Breast epithelium (tissue), 4 donors: ENCODE measurements around the gene RCBTB1. TPM values are rescaled to one million over a fixed set of nuclear protein-coding genes. Genes with fewer than 3 reads are reported as not detected.

Source experiments
- DNase-seq, 2 donors: peaks; one replicate each; pipeline ENCODE4 v3.0.0-alpha.2; 2019; ENCODE audit warnings: low spot score in 2 of 2
- H3K27ac ChIP-seq, 2 donors: fragments of 200-600 bp; sonication (generic) in 1 of 2; one replicate each; pipeline ENCODE4 v1.5.1; 2016 to 2019; ENCODE audit warnings: mild to moderate bottlenecking in 1 of 2
- H3K27me3 ChIP-seq, 2 donors: fragments of 200-600 bp; sonication (generic) in 1 of 2; one replicate each; pipeline versions ENCODE4 v1.5.1 to v1.6.0; 2017 to 2019; ENCODE audit warnings: control low read depth in 1 of 2, mild to moderate bottlenecking in 1 of 2
- H3K36me3 ChIP-seq: fragments of 200-600 bp; one replicate; pipeline ENCODE4 v1.5.1; 2019
- H3K4me1 ChIP-seq, 2 donors: fragments of 200-600 bp; sonication (generic); one replicate each; pipeline ENCODE4 v1.5.1; 2016 to 2019; ENCODE audit warnings: control low read depth in 1 of 2
- H3K4me3 ChIP-seq, 3 donors: fragments of 200-600 bp; sonication (generic); 1 replicate in 2 of 3; 2 replicates in 1 of 3; pipeline ENCODE4 v1.5.1; 2016 to 2019; ENCODE audit warnings: mild to moderate bottlenecking in 3 of 3, moderate library complexity in 2 of 3
- H3K9me3 ChIP-seq, 2 donors: fragments of 200-600 bp; sonication (generic) in 1 of 2; one replicate each; pipeline ENCODE4 v1.5.1; 2016 to 2019; ENCODE audit warnings: control low read depth in 1 of 2
- CTCF ChIP-seq, 3 donors: fragments of 450-650 bp; IDR thresholded peaks; one replicate each; pipeline ENCODE4 v1.5.1; 2016 to 2017; ENCODE audit warnings: antibody characterized with exemption in 3 of 3, mild to moderate bottlenecking in 3 of 3, moderate library complexity in 3 of 3
- POLR2A ChIP-seq: fragments of 450-650 bp; IDR thresholded peaks from one replicate; pipeline ENCODE4 v1.6.1; 2016; ENCODE audit warnings: antibody characterized with exemption, mild to moderate bottlenecking, moderate library complexity
- POLR2AphosphoS5 ChIP-seq, 3 donors: sonication (generic); formaldehyde crosslinking; IDR thresholded peaks; one replicate each; pipeline ENCODE4 v1.6.1; 2017; ENCODE audit warnings: antibody characterized with exemption in 3 of 3
- intact Hi-C: fragments of 100-400 bp; cut with DNase I; formaldehyde crosslinking; loops from one replicate; pipeline ENCODE4 v1.15.1; 2023; ENCODE audit warnings: low total_unique reads
- total RNA-seq, 3 donors: library from RNA; depleted of rRNA; stranded (reverse); fragments of >200 nt; gene quantifications; one replicate each; pipeline ENCODE4 v1.1.0, GENCODE V29; 2016

RCBTB1 gene
- total RNA-seq, 3 donors from 2014 or later: 13.8 to 18.4 (median 17.9) TPM

GRCh38 chr13:49553888-49554287, 31.5 kb downstream of the RCBTB1 start:
- no peak overlapping the region for H3K4me3 ChIP-seq
- no peaks in the 10 kb centered on the region for H3K36me3 ChIP-seq
- H3K27ac ChIP-seq: no peak overlapping the region
- TF ChIP-seq CTCF (IDR thresholded peaks at IDR 0.05) (no peak), POLR2AphosphoS5 (IDR thresholded peaks at IDR 0.05) (no peak), POLR2A (no peak)
- H3K27me3 ChIP-seq: no peaks in the 10 kb centered on the region
- intact Hi-C loops: no loop called here
- H3K9me3 ChIP-seq: no peaks in the 10 kb centered on the region
- no peak for DNase-seq
- H3K4me1 ChIP-seq: no peaks in the 10 kb centered on the region

GRCh38 chr13:49550942-49551644, 34.3 kb downstream of the RCBTB1 start:
- Histone ChIP-seq H3K27me3 (no peaks in the 10 kb centered on the region), H3K27ac (no peak overlapping the region), H3K36me3 (no peaks in the 10 kb centered on the region), H3K4me1 (no peaks in the 10 kb centered on the region), H3K9me3 (no peaks in the 10 kb centered on the region), H3K4me3 (no peak overlapping the region)
- DNase-seq: no peak
- intact Hi-C loops: no loop called here
- no peak for TF ChIP-seq POLR2AphosphoS5 (IDR thresholded peaks at IDR 0.05)
- no peak for TF ChIP-seq CTCF (IDR thresholded peaks at IDR 0.05)
- TF ChIP-seq POLR2A: no peak

GRCh38 chr13:49549289-49549688, 36.1 kb downstream of the RCBTB1 start:
- no peak for DNase-seq
- Histone ChIP-seq H3K4me3 (no peak overlapping the region), H3K4me1 (no peaks in the 10 kb centered on the region), H3K27ac (no peak overlapping the region), H3K27me3 (no peaks in the 10 kb centered on the region), H3K36me3 (no peaks in the 10 kb centered on the region), H3K9me3 (no peaks in the 10 kb centered on the region)
- TF ChIP-seq POLR2A (no peak), POLR2AphosphoS5 (IDR thresholded peaks at IDR 0.05) (no peak), CTCF (IDR thresholded peaks at IDR 0.05) (no peak)
- intact Hi-C loops: no loop called here

GRCh38 chr13:49546561-49546960, 38.8 kb downstream of the RCBTB1 start:
- no peak overlapping the region for H3K27ac ChIP-seq
- intact Hi-C loops: no loop called here
- H3K9me3 ChIP-seq: no peaks in the 10 kb centered on the region
- no peaks in the 10 kb centered on the region for H3K27me3 ChIP-seq
- DNase-seq: no peak
- no peaks in the 10 kb centered on the region for H3K36me3 ChIP-seq
- H3K4me3 ChIP-seq: no peak overlapping the region
- no peak for TF ChIP-seq POLR2AphosphoS5 (IDR thresholded peaks at IDR 0.05)
- no peak for TF ChIP-seq CTCF (IDR thresholded peaks at IDR 0.05)
- TF ChIP-seq POLR2A: no peak
- H3K4me1 ChIP-seq: no peaks in the 10 kb centered on the region

- Histone ChIP-seq H3K9me3 (no peaks in the 10 kb centered on the region), H3K4me3 (no peak overlapping the region), H3K36me3 (no peaks in the 10 kb centered on the region), H3K4me1 (no peaks in the 10 kb centered on the region), H3K27ac (no peak overlapping the region), H3K27me3 (no peaks in the 10 kb centered on the region)
- intact Hi-C loops: no loop called here
- TF ChIP-seq CTCF (IDR thresholded peaks at IDR 0.05) (no peak), POLR2A (no peak), POLR2AphosphoS5 (IDR thresholded peaks at IDR 0.05) (no peak)
- no peak for DNase-seq
Measured at GRCh38 chr13:49545661-49546060, 39.7 kb downstream of the RCBTB1 start.
